GM21717 (cell line): ENCODE results near the gene EPS8L1.
"Not testable (repeated sequence)": the region's sequence is repeated elsewhere in the genome, so short reads cannot be mapped to it uniquely, and the experiment has no call there.

Experiments used
- ATAC-seq: cut with Tn5 transposase; IDR thresholded peaks from one replicate; pipeline ENCODE4 v1.9.1; 2021; ENCODE audit warnings: mild to moderate bottlenecking, moderate library complexity; ENCODE audit not compliant: unreplicated experiment

Gene EPS8L1

GRCh38 chr19:55092423-55093318 lies 17.0 kb downstream of the EPS8L1 start:
- no peak for ATAC-seq

- no peak for ATAC-seq
These were observed 19.0 kb downstream of the EPS8L1 start for GRCh38 chr19:55094456-55095259.

GRCh38 chr19:55095260-55096060 lies 19.8 kb downstream of the EPS8L1 start:
- no peak for ATAC-seq

GRCh38 chr19:55096061-55096701 lies 20.5 kb downstream of the EPS8L1 start:
- ATAC-seq, result no peak

- no peak for ATAC-seq
These were observed 22.4 kb downstream of the EPS8L1 start for GRCh38 chr19:55097864-55098715.

GRCh38 chr19:55098716-55099556 lies 23.3 kb downstream of the EPS8L1 start:
- ATAC-seq, result no peak

GRCh38 chr19:55099557-55100506 lies 24.2 kb downstream of the EPS8L1 start:
- ATAC-seq, result no peak

GRCh38 chr19:55101261-55101660 lies 25.6 kb downstream of the EPS8L1 start:
- no peak for ATAC-seq

- ATAC-seq, result no peak
These were observed 27.5 kb downstream of the EPS8L1 start for GRCh38 chr19:55103190-55103589.

GRCh38 chr19:55105237-55105636 lies 29.6 kb downstream of the EPS8L1 start:
- no peak for ATAC-seq

- ATAC-seq, result no peak
These were observed 30.9 kb downstream of the EPS8L1 start for GRCh38 chr19:55106591-55106990.

- ATAC-seq, result not testable (repeated sequence)
These were observed 31.6 kb downstream of the EPS8L1 start for GRCh38 chr19:55107252-55107651.

GRCh38 chr19:55109527-55110291 lies 34.0 kb downstream of the EPS8L1 start:
- no peak for ATAC-seq

- no peak for ATAC-seq
These were observed 35.7 kb downstream of the EPS8L1 start for GRCh38 chr19:55111238-55111831.

- ATAC-seq, result no peak
These were observed 36.6 kb downstream of the EPS8L1 start for GRCh38 chr19:55112246-55112776.
